ENCODE data around the gene NGRN.

NGRN gene, protein sequence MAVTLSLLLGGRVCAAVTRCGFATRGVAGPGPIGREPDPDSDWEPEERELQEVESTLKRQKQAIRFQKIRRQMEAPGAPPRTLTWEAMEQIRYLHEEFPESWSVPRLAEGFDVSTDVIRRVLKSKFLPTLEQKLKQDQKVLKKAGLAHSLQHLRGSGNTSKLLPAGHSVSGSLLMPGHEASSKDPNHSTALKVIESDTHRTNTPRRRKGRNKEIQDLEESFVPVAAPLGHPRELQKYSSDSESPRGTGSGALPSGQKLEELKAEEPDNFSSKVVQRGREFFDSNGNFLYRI

DNA sequence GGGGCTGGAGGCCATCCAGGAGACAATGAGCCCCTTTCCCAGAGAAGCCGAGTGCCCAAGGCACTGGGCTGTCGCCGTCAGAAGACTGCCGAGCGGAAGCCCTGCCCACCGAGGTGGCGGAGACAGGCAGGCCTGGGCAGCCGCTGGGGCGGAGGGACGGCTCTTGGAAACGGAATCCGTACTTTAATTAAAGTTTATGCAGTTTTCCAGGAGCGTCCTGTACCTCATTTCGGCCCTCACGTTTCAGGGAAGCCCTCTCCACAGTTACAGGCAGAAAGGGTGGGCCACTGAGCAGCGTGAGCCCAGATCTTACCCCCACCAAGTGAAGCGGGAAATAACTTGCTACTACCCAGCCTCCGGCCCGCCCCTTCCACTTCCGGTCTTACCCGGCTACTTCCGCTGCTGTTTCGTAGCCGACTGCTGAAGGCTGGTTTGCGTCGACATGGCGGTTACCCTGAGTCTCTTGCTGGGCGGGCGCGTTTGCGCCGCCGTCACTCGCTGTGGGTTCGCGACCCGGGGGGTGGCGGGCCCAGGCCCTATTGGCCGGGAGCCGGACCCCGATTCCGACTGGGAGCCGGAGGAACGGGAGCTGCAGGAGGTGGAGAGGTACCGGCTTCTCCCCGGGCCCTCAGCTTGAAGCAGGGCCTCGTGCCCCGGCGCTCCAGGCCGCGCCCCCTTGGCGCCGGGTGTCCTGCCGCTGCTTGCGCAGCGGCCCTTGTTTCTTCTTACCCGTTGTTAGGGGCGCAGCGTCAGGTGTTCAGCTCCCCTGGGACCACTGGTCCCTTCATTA lies at the start of gene NGRN:
NGRN (plus strand) TSS at position 402 of the 790 bp plus-strand sequence; CDS start at position 443, 41 bp downstream.
- DNase-seq: peak; percentile 95

DNA sequence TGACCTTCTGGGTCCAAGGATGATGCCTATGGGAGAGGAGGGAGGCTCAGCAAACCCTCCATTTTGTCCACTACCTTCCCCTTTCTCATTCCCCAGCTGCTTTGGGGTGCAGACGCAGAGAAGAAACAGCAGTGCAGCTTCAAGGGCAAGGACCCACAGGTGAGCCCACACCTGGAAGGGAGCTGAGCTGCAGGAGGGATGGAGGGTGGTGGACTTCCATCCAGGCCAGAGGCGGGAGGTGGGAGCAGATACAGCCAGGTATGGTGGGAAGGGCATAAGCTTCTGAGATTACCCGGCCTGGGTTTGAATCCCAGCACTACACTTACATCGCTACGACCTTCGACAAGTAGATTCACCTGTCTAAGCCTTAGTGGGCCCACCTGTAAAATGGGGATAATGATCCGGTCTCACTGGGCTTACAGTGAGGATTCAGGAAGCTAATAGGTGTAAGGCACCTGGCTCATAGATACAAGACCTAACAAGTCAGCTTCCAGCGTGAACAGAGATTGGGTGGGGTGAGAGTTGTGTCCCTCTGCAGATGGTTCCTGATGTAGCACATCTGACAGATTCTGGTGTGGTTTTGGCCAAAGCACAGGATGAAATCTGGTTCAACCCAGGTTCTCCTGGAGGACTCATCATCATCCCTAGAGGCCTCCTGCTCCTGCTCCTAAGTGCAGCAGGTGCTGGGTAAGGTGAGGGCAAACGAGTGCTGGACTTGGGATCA lies 47.6 kb upstream of the NGRN start:
- no peak for DNase-seq

DNA sequence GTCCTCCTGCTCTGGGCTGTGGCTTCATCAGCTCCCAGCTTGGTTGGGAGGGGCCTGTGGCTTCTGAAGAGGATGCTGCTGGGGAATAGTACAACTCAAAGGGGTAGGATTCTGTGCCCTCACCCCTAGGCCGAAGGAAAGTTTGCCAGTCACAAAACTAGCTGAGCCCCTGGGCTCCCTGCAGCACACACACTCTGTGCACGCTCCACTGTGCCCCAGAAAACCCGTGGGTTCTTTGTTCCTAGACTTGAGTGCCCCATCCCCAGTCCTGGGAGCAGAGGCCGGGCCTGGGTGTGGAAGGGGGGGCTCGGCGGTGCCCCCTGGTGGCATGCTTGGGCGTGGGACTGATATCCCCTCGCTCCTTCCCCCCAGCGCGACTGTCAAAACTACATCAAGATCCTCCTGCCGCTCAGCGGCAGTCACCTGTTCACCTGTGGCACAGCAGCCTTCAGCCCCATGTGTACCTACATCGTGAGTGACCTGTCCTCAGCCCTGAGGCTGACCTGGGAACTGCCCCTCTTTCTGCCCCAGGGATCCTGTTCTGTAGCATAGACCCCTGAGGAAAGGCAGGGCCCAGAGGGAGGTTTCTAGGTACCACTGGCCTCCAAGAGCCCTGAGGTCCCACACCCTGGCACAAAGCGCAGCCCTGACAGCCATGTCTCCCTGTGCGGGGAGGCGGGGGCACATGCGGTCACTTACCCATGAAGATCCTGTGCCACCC lies 45.9 kb upstream of the NGRN start:
- peak; percentile 62 for DNase-seq

DNA sequence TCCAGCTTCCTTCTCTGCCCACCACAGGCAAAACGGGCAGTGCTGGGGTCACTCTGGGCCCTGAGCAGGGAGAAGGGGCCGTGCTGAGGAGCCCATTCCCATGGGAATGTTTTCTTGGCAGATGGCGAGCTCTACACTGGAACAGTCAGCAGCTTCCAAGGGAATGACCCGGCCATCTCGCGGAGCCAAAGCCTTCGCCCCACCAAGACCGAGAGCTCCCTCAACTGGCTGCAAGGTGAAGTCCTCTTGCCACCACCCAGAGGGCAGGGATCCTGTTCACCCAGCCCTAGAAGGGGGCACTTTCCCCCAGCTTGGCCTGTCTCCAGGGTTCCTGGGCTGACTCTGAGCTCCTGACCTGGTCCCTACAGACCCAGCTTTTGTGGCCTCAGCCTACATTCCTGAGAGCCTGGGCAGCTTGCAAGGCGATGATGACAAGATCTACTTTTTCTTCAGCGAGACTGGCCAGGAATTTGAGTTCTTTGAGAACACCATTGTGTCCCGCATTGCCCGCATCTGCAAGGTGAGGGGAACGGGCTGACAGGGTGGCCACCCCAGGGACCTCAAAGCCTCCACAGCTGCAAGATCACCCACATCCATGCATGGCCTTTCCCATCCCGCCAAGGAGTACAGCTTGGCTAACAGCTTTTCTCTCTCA lies 44.1 kb upstream of the NGRN start:
- peak; percentile 45 for DNase-seq

DNA sequence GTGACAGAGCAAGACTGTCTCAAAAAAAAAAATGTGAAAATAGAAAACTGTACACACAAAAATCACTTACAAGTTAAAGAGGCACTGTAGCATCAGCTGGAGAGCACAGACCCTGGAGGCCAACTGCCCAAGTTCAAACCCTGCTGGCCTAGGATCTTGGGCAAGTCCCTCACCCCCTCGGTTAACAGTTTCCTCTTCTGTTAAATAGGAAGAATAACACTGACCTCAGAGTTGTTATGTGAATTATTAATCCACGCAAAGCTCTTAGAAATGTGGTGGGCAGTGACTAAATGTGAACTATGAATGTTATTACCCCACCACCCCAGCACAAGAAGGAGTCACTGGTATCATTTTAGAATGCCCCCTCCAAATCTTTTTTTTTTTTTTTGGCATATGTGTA lies 42.9 kb upstream of the NGRN start:
- no peak for DNase-seq

DNA sequence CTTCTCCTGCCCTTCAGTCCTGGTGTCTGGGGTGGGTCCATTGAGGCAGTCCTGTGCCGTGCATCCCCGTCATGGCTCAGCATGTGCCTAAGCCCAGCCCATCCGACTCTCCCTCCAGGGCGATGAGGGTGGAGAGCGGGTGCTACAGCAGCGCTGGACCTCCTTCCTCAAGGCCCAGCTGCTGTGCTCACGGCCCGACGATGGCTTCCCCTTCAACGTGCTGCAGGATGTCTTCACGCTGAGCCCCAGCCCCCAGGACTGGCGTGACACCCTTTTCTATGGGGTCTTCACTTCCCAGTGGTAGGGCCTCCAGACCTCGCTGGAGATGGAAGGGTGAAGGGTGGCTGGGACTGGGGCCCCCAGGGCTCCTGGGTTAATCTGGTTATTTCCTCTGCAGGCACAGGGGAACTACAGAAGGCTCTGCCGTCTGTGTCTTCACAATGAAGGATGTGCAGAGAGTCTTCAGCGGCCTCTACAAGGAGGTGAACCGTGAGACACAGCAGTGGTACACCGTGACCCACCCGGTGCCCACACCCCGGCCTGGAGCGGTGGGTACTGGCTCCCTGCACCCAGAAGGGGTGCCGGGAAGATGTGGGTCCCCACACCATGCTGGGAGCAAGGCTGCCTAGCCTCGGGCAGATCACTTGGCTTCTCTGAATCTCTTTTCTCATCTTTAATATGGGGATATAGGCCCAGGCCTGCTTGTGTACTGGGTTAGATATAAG lies 41.9 kb upstream of the NGRN start:
- DNase-seq: no peak

DNA sequence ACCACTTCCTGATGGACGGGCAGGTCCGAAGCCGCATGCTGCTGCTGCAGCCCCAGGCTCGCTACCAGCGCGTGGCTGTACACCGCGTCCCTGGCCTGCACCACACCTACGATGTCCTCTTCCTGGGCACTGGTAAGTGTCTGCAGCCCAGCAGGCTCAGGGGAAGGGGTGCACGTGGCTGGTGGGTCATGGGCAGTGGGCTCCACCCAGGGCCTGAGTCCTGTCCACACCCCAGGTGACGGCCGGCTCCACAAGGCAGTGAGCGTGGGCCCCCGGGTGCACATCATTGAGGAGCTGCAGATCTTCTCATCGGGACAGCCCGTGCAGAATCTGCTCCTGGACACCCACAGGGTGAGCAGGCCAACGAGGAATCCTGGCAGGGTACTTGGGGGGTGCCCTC lies 40.4 kb upstream of the NGRN start:
- DNase-seq: no peak

DNA sequence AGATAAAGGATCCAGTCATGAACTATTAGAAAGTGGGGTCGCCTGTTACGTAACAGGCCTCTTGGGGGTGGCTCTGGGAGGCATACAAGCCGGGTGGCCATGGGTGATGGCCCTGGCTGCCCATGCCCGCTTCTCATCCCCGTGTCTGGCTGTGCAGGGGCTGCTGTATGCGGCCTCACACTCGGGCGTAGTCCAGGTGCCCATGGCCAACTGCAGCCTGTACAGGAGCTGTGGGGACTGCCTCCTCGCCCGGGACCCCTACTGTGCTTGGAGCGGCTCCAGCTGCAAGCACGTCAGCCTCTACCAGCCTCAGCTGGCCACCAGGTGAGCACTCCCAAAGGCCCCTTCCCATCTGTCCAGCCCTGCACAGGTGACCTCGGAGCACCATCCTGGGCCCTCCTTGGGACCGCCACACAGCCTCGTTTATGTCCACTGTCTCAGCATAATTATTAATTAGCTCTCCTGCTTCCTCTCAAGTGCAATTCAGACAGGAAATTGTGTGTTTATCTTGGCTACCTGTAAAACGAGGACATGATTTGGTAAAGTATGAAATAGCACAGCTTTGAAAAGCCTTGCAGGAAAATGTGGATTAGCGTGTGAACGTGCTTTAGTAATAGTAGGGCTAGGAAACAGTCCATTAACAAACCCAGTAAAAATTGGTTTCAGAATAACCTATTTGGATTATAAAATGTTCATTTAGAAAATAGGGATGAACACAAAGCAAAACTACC lies 39.8 kb upstream of the NGRN start:
- DNase-seq: no peak

DNA sequence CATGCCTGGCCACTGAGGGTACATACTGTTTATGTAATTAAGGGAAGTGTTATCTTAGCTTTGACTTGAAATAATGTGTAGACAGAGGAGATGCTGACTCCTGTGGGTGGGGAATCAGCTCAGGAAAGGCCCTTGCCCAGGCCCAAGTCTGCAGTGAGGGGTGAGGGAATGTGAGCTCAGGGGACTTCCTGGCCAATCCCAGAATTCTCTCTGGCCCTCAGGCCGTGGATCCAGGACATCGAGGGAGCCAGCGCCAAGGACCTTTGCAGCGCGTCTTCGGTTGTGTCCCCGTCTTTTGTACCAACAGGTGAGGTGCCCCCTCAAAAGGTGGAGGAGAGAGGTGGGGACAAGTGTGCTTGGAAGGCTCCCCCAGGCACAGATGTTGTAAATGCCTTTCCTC lies 38.1 kb upstream of the NGRN start:
- no peak for DNase-seq

DNA sequence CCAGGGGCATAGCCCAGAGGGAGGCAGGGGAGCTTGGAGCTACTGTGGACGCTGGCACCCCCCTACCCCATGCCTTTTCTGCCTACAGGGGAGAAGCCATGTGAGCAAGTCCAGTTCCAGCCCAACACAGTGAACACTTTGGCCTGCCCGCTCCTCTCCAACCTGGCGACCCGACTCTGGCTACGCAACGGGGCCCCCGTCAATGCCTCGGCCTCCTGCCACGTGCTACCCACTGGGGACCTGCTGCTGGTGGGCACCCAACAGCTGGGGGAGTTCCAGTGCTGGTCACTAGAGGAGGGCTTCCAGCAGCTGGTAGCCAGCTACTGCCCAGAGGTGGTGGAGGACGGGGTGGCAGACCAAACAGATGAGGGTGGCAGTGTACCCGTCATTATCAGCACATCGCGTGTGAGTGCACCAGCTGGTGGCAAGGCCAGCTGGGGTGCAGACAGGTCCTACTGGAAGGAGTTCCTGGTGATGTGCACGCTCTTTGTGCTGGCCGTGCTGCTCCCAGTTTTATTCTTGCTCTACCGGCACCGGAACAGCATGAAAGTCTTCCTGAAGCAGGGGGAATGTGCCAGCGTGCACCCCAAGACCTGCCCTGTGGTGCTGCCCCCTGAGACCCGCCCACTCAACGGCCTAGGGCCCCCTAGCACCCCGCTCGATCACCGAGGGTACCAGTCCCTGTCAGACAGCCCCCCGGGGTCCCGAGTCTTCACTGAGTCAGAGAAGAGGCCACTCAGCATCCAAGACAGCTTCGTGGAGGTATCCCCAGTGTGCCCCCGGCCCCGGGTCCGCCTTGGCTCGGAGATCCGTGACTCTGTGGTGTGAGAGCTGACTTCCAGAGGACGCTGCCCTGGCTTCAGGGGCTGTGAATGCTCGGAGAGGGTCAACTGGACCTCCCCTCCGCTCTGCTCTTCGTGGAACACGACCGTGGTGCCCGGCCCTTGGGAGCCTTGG lies 37.4 kb upstream of the NGRN start:
- DNase-seq: no peak

DNA sequence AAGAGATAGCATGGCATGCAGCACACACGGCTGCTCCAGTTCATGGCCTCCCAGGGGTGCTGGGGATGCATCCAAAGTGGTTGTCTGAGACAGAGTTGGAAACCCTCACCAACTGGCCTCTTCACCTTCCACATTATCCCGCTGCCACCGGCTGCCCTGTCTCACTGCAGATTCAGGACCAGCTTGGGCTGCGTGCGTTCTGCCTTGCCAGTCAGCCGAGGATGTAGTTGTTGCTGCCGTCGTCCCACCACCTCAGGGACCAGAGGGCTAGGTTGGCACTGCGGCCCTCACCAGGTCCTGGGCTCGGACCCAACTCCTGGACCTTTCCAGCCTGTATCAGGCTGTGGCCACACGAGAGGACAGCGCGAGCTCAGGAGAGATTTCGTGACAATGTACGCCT lies 36.5 kb upstream of the NGRN start:
- DNase-seq: no peak

DNA sequence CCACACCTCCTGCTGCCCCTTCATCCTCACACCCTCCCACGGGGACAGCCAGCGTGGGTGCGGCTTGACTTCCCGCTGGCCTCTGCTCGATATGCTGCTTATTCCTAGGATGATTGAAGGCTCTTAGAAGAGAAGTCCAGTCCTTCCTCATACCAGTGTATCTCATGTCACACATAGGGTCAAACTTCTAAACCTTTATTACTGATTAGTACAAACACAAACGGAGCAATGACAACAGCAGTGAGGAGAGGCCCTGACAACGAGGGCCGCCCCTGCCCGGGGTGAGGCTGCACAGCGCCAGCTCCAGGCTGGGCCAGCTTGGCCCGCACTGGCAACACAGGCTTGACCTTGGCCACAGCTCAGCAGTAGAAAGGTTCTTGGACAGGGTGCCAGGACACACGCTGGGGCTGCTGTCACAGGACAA lies 35.4 kb upstream of the NGRN start:
- no peak for DNase-seq

DNA sequence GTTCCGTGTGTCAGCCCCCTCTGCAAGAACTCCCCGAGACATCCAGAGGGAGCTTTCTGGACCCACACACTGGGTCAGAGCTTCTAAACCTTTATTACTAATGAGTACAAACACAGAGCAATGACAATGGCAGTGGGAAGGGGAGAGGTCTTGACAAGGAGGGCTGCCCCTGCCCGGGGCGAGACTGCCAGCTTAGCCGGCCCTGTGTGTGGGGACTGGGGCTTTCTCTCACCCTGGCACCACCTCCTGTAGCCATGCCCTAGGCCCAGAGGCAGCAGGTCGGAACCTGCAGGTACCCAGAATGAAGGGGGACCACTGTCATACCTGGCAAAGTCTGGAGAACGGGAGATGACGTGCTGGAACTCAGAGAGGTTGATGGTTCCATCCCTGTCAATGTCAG lies 34.9 kb upstream of the NGRN start:
- DNase-seq: no peak

DNA sequence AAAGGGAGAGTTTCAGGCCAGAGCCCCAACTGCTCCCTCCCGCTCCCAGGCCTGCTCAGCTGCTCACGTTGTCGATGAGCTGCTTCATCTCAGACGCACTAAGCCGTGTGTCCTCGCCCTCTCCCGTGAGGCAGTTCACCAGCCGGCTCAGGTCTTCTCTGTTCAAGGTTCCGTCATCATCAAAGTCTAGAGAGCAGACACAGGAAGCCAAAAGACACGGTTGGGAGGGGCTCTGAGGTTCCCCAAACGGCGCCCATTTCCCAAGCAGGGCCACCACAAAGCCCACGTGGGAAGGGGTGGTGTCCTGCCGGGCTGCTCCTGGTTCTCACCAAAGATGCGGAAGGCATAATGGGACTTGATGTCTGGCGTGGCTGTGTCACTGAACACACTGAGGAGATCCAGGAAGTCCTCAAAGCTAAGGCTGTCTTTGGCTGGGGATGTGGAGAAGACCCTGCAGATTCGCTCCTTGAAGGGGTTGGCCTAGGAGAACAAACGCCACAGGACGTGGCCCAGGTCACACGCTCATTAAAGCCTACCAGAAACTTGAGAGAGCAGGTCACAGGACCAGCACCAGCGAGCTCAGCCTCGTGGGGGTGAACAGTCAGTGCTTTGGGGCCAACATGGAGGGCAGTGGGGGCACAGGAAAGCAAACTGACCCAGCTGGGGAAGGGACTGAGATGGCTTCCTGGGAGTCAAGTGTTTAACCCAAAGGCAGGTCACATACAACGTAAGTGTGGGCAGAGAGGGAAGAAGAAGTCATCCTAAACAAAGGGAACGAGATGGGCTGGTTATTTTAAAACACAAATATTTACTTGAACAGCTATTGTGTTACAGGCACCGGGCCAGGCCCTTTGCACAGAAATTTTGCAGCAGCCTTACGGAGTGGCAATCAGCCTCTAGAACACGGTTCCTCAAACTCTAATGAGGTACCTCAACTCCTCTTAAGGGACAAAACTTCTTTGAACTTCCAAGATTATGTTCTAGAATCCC lies 34.1 kb upstream of the NGRN start:
- DNase-seq: peak; percentile 83

DNA sequence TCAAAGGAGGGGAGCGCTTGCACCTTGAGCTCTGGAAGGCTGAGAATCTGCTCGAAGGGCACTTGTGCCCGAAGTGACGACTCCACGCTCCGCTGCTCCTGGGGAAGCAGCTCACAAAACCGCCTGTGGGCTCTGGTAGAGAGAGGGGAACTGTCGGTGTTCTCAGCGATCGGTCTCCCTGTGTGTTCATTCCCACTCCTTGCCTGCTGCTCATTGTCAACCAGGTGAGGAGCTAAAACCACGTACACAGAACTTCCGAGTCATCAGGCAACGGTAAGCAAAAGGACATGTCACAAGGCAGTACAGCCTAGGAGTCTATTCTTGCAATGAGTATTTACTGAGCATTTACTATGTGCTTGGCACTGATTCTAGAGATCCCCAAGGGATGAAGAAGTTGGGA lies 33.3 kb upstream of the NGRN start:
- DNase-seq: peak; percentile 25

DNA sequence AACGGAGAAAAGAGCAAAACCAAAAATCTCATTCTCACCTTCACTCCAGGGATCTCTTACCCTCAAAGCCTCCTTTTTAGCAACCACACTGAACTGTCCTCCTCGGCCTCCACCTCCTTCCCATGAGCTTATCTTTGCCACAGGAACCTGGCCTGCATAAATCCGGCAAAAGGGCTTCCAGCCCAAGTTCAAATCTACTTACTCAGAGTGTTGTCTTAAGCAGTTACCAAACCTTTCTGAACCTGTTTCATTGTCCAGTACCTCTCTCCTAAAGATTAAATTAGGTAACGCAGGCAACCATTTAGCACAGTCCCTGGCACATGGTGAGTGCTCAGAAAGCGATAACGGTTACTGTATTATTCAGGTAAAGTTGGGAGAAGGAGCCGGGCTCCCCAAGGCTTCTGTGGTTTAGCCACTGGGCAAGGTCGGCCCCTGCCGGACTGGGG lies 32.5 kb upstream of the NGRN start:
- no peak for DNase-seq

DNA sequence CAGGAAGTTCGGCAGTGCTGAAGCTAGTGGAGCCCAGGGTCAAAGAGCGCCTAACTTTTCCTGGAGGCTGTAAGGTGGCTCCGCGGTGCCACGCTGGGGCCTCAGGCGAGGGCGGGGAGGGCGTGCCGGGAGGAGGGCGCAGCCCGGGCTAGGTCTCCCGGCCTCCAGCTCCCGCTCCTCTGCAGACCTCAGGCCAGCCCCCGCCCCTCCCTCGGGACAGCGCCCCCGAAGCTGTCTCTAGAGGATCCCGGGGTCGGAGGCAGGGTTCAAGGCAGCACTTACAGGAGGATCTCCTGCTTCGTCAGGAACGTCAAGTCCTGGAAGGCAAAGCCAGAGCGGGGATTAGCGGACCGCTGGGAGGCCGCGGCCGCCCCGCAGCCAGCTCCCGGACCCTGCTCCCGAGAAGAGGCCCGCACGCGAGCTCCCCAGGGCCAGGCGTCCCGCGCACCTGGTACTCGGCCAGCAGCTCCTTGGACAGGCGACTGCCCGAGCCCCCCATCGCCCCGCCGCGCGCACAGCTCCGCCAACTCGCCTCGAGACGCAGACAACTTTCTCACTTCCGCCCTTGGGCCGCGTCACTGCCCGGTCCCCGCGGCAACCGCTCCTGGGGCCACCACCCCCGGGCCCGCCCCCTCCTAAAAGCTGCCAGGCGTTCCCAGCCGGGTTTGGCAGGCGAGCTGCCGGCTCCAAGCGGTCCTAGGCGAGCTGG lies 31.9 kb upstream of the NGRN start, which contains the start of gene CIB1:
CIB1 (minus strand) TSS at position 555 of the 709 bp plus-strand sequence; CDS start at position 499, 56 bp downstream.
- DNase-seq: peak; percentile 99
